Breast epithelium (tissue), 4 donors: Measurements from ENCODE around the gene TBL3. TPM values are rescaled to one million over a fixed set of nuclear protein-coding genes. Genes with fewer than 3 reads are reported as not detected.

Experiments
- DNase-seq, 2 donors: peaks; one replicate each; pipeline ENCODE4 v3.0.0-alpha.2; 2019; ENCODE audit warnings: low spot score in 2 of 2
- H3K27ac ChIP-seq, 2 donors: fragments of 200-600 bp; sonication (generic) in 1 of 2; one replicate each; pipeline ENCODE4 v1.5.1; 2016 to 2019; ENCODE audit warnings: mild to moderate bottlenecking in 1 of 2
- H3K27me3 ChIP-seq, 2 donors: fragments of 200-600 bp; sonication (generic) in 1 of 2; one replicate each; pipeline versions ENCODE4 v1.5.1 to v1.6.0; 2017 to 2019; ENCODE audit warnings: control low read depth in 1 of 2, mild to moderate bottlenecking in 1 of 2
- H3K36me3 ChIP-seq: fragments of 200-600 bp; one replicate; pipeline ENCODE4 v1.5.1; 2019
- H3K4me1 ChIP-seq, 2 donors: fragments of 200-600 bp; sonication (generic); one replicate each; pipeline ENCODE4 v1.5.1; 2016 to 2019; ENCODE audit warnings: control low read depth in 1 of 2
- H3K4me3 ChIP-seq, 3 donors: fragments of 200-600 bp; sonication (generic); 1 replicate in 2 of 3; 2 replicates in 1 of 3; pipeline ENCODE4 v1.5.1; 2016 to 2019; ENCODE audit warnings: mild to moderate bottlenecking in 3 of 3, moderate library complexity in 2 of 3
- H3K9me3 ChIP-seq, 2 donors: fragments of 200-600 bp; sonication (generic) in 1 of 2; one replicate each; pipeline ENCODE4 v1.5.1; 2016 to 2019; ENCODE audit warnings: control low read depth in 1 of 2
- POLR2A ChIP-seq: fragments of 450-650 bp; IDR thresholded peaks from one replicate; pipeline ENCODE4 v1.6.1; 2016; ENCODE audit warnings: antibody characterized with exemption, mild to moderate bottlenecking, moderate library complexity
- POLR2AphosphoS5 ChIP-seq, 3 donors: sonication (generic); formaldehyde crosslinking; IDR thresholded peaks; one replicate each; pipeline ENCODE4 v1.6.1; 2017; ENCODE audit warnings: antibody characterized with exemption in 3 of 3
- intact Hi-C: fragments of 100-400 bp; cut with DNase I; formaldehyde crosslinking; loops from one replicate; pipeline ENCODE4 v1.15.1; 2023; ENCODE audit warnings: low total_unique reads
- total RNA-seq, 3 donors: library from RNA; depleted of rRNA; stranded (reverse); fragments of >200 nt; gene quantifications; one replicate each; pipeline ENCODE4 v1.1.0, GENCODE V29; 2016
- TF ChIP-seq, protein P1 (sequence below), 3 donors: fragments of 450-650 bp; IDR thresholded peaks; one replicate each; pipeline ENCODE4 v1.5.1; 2016 to 2017; ENCODE audit warnings: antibody characterized with exemption in 3 of 3, mild to moderate bottlenecking in 3 of 3, moderate library complexity in 3 of 3

The TBL3 gene
- total RNA-seq, 3 donors from 2014 or later: 32.9 to 42.3 (median 33.1) TPM

DNA sequence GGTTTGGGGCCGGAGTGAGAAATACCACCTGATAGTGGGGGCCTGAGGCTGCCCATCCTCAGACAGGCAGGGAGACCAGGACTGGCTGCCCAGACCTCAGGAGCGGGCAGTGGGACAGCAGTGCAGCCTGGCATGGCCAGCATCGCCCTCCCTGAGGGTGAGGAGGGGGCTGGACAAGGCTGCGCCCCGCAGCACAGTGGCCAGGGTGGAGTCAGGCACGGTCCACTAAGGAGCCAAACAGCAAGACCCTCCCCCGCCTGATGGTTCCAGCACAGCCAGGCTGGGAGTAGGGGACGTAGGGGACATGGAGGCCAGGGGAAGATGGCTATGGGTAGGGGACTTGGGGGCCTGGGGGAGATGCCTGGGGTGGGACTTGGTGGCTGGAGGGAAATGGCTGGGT is 34.5 kb downstream of the TBL3 start:
- Histone ChIP-seq H3K27ac (no peak overlapping the region), H3K36me3 (peaks cover 12% of the 10 kb centered on the region), H3K4me3 (no peak overlapping the region), H3K27me3 (no peaks in the 10 kb centered on the region), H3K9me3 (no peaks in the 10 kb centered on the region), H3K4me1 (peaks cover 13 to 30% of the 10 kb centered on the region in 2 donors)
- intact Hi-C loops: loop anchor here (5.0 kb wide), 1 partner anchor 1799 kb away; no protein-coding TSS in a partner anchor
- DNase-seq: no peak
- TF ChIP-seq, protein P1, sequence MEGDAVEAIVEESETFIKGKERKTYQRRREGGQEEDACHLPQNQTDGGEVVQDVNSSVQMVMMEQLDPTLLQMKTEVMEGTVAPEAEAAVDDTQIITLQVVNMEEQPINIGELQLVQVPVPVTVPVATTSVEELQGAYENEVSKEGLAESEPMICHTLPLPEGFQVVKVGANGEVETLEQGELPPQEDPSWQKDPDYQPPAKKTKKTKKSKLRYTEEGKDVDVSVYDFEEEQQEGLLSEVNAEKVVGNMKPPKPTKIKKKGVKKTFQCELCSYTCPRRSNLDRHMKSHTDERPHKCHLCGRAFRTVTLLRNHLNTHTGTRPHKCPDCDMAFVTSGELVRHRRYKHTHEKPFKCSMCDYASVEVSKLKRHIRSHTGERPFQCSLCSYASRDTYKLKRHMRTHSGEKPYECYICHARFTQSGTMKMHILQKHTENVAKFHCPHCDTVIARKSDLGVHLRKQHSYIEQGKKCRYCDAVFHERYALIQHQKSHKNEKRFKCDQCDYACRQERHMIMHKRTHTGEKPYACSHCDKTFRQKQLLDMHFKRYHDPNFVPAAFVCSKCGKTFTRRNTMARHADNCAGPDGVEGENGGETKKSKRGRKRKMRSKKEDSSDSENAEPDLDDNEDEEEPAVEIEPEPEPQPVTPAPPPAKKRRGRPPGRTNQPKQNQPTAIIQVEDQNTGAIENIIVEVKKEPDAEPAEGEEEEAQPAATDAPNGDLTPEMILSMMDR (IDR thresholded peaks at IDR 0.05): no peak
- TF ChIP-seq POLR2A (no peak), POLR2AphosphoS5 (IDR thresholded peaks at IDR 0.05) (no peak)

GRCh38 chr16:2007081-2007836 is 35.4 kb downstream of the TBL3 start:
- intact Hi-C loops: loop anchor here (5.0 kb wide), 1 partner anchor 1800 kb away; no protein-coding TSS in a partner anchor
- TF ChIP-seq, protein P1 (IDR thresholded peaks at IDR 0.05): no peak
- no peak for TF ChIP-seq POLR2AphosphoS5 (IDR thresholded peaks at IDR 0.05)
- no peak for TF ChIP-seq POLR2A
- Histone ChIP-seq H3K9me3 (no peaks in the 10 kb centered on the region), H3K4me3 (peak overlapping the region in 1 of 3 donors; percentile 87), H3K36me3 (peaks cover 4% of the 10 kb centered on the region), H3K27me3 (no peaks in the 10 kb centered on the region), H3K4me1 (peaks cover 13 to 30% of the 10 kb centered on the region in 2 donors), H3K27ac (peak overlapping the region; percentile 59 to 92)
- DNase-seq: no peak

GRCh38 chr16:2008009-2008526 is 36.2 kb downstream of the TBL3 start:
- peaks cover 13 to 30% of the 10 kb centered on the region in 2 donors for H3K4me1 ChIP-seq
- H3K27me3 ChIP-seq: no peaks in the 10 kb centered on the region
- no peaks in the 10 kb centered on the region for H3K9me3 ChIP-seq
- no peaks in the 10 kb centered on the region for H3K36me3 ChIP-seq
- intact Hi-C loops: loop anchor here (5.0 kb wide), 1 partner anchor 1801 kb away; no protein-coding TSS in a partner anchor
- H3K27ac ChIP-seq: peak overlapping the region; percentile 59 to 92
- TF ChIP-seq POLR2A (no peak), POLR2AphosphoS5 (IDR thresholded peaks at IDR 0.05) (peak; percentile 26 to 55 (median 53))
- TF ChIP-seq, protein P1 (IDR thresholded peaks at IDR 0.05): no peak
- DNase-seq: peak in 1 of 2 donors; percentile 75
- peak overlapping the region; percentile 87 to 96 (median 87) for H3K4me3 ChIP-seq

- DNase-seq: no peak
- H3K27me3 ChIP-seq: no peaks in the 10 kb centered on the region
- peaks cover 13 to 30% of the 10 kb centered on the region in 2 donors for H3K4me1 ChIP-seq
- no peaks in the 10 kb centered on the region for H3K9me3 ChIP-seq
- H3K27ac ChIP-seq: peak overlapping the region; percentile 92 to 97
- TF ChIP-seq, protein P1 (IDR thresholded peaks at IDR 0.05): no peak
- TF ChIP-seq POLR2AphosphoS5 (IDR thresholded peaks at IDR 0.05) (no peak), POLR2A (no peak)
- no peaks in the 10 kb centered on the region for H3K36me3 ChIP-seq
- H3K4me3 ChIP-seq: peak overlapping the region; percentile 87 to 96 (median 87)
- intact Hi-C loops: loop anchor here (5.0 kb wide), 1 partner anchor 1801 kb away; no protein-coding TSS in a partner anchor
Measured at GRCh38 chr16:2008631-2009163, 36.8 kb downstream of the TBL3 start.
